Trophoblast cell (in vitro differentiated cells and primary cell): ENCODE measurements around the gene ZNF804A.

Source experiments
- DNase-seq, 2 donors: peaks; one replicate each; pipeline ENCODE4 v3.0.0-alpha.2; 2016
- H2AFZ ChIP-seq: 2 replicates; pipeline ENCODE4 v1.6.1; 2013; ENCODE audit warnings: low read length, moderate library complexity, mild to moderate bottlenecking; ENCODE audit not compliant: insufficient read depth, poor library complexity
- H2AK5ac ChIP-seq: 2 replicates; pipeline ENCODE4 v1.6.1; 2013; ENCODE audit warnings: mild to moderate bottlenecking, low read length
- H2BK120ac ChIP-seq: 2 replicates; pipeline ENCODE4 v1.6.1; 2013; ENCODE audit warnings: low read length, mild to moderate bottlenecking, moderate library complexity; ENCODE audit not compliant: insufficient read depth, poor library complexity
- H2BK12ac ChIP-seq: 2 replicates; pipeline ENCODE4 v1.6.1; 2013; ENCODE audit warnings: mild to moderate bottlenecking, low read length, moderate library complexity
- H2BK5ac ChIP-seq: 2 replicates; pipeline ENCODE4 v1.6.1; 2013; ENCODE audit warnings: low read length, low read depth, moderate library complexity, mild to moderate bottlenecking; ENCODE audit not compliant: poor library complexity
- H3K14ac ChIP-seq: 2 replicates; pipeline ENCODE4 v1.6.1; 2013; ENCODE audit warnings: mild to moderate bottlenecking, low read length
- H3K18ac ChIP-seq: 2 replicates; pipeline ENCODE4 v1.6.1; 2013; ENCODE audit warnings: mild to moderate bottlenecking, low read length
- H3K23ac ChIP-seq: 2 replicates; pipeline ENCODE4 v1.6.1; 2013; ENCODE audit warnings: low read length
- H3K27ac ChIP-seq: 2 replicates; pipeline ENCODE4 v1.5.1; 2013; ENCODE audit warnings: low read depth, mild to moderate bottlenecking, inconsistent platforms, low read length, moderate library complexity
- H3K27me3 ChIP-seq: 2 replicates; pipeline ENCODE4 v1.6.1; 2013; ENCODE audit warnings: inconsistent platforms, mild to moderate bottlenecking, low read length, moderate library complexity; ENCODE audit not compliant: insufficient read depth
- H3K36me3 ChIP-seq, 2 experiments: 1 replicate in 1 of 2; 2 replicates in 1 of 2; pipeline ENCODE4 v1.6.1; 2013; ENCODE audit warnings: low read length in 2 of 2, mild to moderate bottlenecking in 2 of 2, moderate library complexity in 1 of 2; ENCODE audit not compliant: insufficient read depth in 2 of 2, control insufficient read depth in 1 of 2
- H3K4ac ChIP-seq: 2 replicates; pipeline ENCODE4 v1.6.1; 2013; ENCODE audit warnings: low read depth, mild to moderate bottlenecking, low read length, moderate library complexity
- H3K4me1 ChIP-seq, 2 experiments: 1 replicate in 1 of 2; 2 replicates in 1 of 2; pipeline ENCODE4 v1.6.1; 2013; ENCODE audit warnings: low read length in 2 of 2, mild to moderate bottlenecking in 2 of 2, moderate library complexity in 1 of 2; ENCODE audit not compliant: insufficient read depth in 2 of 2, control insufficient read depth in 1 of 2
- H3K4me2 ChIP-seq: 2 replicates; pipeline ENCODE4 v1.6.1; 2013; ENCODE audit warnings: inconsistent platforms, mild to moderate bottlenecking, low read length, moderate library complexity
- H3K4me3 ChIP-seq: 2 replicates; pipeline ENCODE4 v1.5.1; 2013; ENCODE audit warnings: mild to moderate bottlenecking, low read depth, low read length, inconsistent platforms
- H3K79me1 ChIP-seq: one replicate; pipeline ENCODE4 v1.6.1; 2013; ENCODE audit warnings: low read length
- H3K79me2 ChIP-seq: 2 replicates; pipeline ENCODE4 v1.6.1; 2013; ENCODE audit warnings: low read length, mild to moderate bottlenecking; ENCODE audit not compliant: control insufficient read depth, insufficient read depth, poor library complexity
- H3K9ac ChIP-seq: 2 replicates; pipeline ENCODE4 v1.6.1; 2013; ENCODE audit warnings: mild to moderate bottlenecking, low read length
- H3K9me3 ChIP-seq: 2 replicates; pipeline ENCODE4 v1.6.1; 2013; ENCODE audit warnings: low read depth, mild to moderate bottlenecking, control low read depth, inconsistent platforms, low read length; ENCODE audit not compliant: insufficient read depth
- H4K12ac ChIP-seq: 2 replicates; pipeline ENCODE4 v1.6.1; 2013; ENCODE audit warnings: low read depth, mild to moderate bottlenecking, low read length, moderate library complexity
- H4K8ac ChIP-seq: 2 replicates; pipeline ENCODE4 v1.6.1; 2013; ENCODE audit warnings: low read depth, mild to moderate bottlenecking, low read length, moderate library complexity
- H4K91ac ChIP-seq: one replicate; pipeline ENCODE4 v1.6.1; 2013; ENCODE audit warnings: low read depth, mild to moderate bottlenecking, low read length, moderate library complexity
- WGBS: extraction: QIAGEN DNeasy Blood & Tissue Kit; methylation state at CpG from one replicate; pipeline ENCODE4 v1.1.7; 2013; ENCODE audit warnings: missing lambda C conversion rate; ENCODE audit not compliant: insufficient read length, insufficient coverage; ENCODE audit errors: extremely low coverage; 5-methylcytosine and 5-hydroxymethylcytosine counted together

Gene ZNF804A

DNA sequence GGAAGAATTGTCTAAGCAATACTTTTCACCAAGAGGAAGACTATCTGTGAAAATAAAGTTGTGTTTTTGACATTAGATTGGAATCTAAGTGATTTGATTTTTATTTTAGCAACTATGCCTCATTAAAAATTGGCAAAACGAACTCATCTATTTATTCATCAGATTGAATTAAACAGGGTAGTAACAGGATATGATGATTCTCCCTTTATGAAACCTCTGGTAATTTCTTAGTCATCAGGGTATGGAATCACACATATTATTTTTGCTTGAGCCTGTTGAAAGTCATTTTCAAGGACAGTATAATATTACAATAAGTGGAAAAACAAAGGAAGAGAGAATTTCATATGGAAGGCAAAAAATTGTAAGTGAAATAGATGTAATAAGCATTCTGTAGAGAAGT is 22.0 kb downstream of the ZNF804A start:
- Histone ChIP-seq H3K36me3 (no peaks in the 10 kb centered on the region), H3K23ac (no peak overlapping the region), H2BK120ac (no peak overlapping the region), H3K4me2 (no peak overlapping the region), H4K91ac (no peak overlapping the region), H3K27me3 (no peaks in the 10 kb centered on the region), H2AFZ (no peak overlapping the region), H3K27ac (no peak overlapping the region), H4K12ac (no peak overlapping the region), H3K18ac (no peak overlapping the region), H3K9ac (no peak overlapping the region), H3K4me1 (no peaks in the 10 kb centered on the region), H3K79me1 (no peaks in the 10 kb centered on the region), H2BK12ac (no peak overlapping the region), H3K4me3 (no peak overlapping the region), H3K9me3 (no peaks in the 10 kb centered on the region), H3K79me2 (no peaks in the 10 kb centered on the region), H2BK5ac (no peak overlapping the region), H3K4ac (no peak overlapping the region), H3K14ac (no peak overlapping the region), H4K8ac (no peak overlapping the region), H2AK5ac (no peak overlapping the region)
- no CpG with 5 or more reads among the region's 1 CpG for WGBS
- no peak for DNase-seq

DNA sequence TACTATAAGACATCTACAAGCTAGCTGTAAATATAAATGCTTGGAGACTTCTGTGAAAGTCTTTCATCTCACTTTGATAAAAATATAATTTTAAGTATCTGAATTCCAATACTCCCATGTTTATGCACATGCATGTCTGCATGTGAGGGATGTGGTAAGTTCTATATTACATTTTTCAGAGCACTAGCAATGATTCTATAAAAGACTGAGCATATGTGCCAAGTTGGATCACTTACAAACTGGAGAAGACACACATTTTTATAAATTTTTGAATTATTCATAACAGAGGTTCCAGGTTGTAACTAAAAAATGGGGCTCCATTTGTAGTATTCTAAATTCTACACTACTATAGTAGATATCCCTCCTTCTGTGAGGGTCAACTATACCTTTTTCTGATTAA is 26.0 kb downstream of the ZNF804A start:
- H4K8ac ChIP-seq: no peak overlapping the region
- no peak overlapping the region for H3K14ac ChIP-seq
- no peak overlapping the region for H3K4ac ChIP-seq
- H2BK120ac ChIP-seq: no peak overlapping the region
- no peak overlapping the region for H3K23ac ChIP-seq
- H2BK12ac ChIP-seq: no peak overlapping the region
- DNase-seq: no peak
- H3K4me3 ChIP-seq: no peak overlapping the region
- no peak overlapping the region for H2AK5ac ChIP-seq
- no peaks in the 10 kb centered on the region for H3K79me1 ChIP-seq
- H4K12ac ChIP-seq: no peak overlapping the region
- H3K27ac ChIP-seq: no peak overlapping the region
- H2BK5ac ChIP-seq: no peak overlapping the region
- no peak overlapping the region for H3K18ac ChIP-seq
- H3K27me3 ChIP-seq: no peaks in the 10 kb centered on the region
- H3K9ac ChIP-seq: no peak overlapping the region
- H2AFZ ChIP-seq: no peak overlapping the region
- H3K36me3 ChIP-seq: no peaks in the 10 kb centered on the region
- no peaks in the 10 kb centered on the region for H3K4me1 ChIP-seq
- H3K79me2 ChIP-seq: no peaks in the 10 kb centered on the region
- H4K91ac ChIP-seq: no peak overlapping the region
- no peaks in the 10 kb centered on the region for H3K9me3 ChIP-seq
- H3K4me2 ChIP-seq: no peak overlapping the region

DNA sequence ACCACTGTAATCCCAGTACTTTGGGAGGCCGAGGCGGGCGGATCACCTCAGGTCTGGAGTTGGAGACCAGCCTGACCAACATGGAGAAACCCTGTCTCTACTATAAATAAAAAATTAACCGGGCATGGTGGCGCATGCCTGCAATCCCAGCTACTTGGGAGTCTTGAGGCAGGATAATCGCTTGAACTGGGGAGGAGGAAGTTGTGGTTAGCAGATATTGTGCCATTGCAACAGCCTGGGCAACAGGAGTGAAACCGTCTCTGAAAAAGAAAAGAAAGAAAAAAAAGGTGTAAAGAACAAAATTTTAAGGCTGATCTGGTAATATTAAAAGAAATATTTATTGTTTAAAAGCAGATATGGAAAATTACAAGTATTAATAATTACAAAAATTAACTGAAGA is 29.7 kb downstream of the ZNF804A start:
- Histone ChIP-seq H3K14ac (no peak overlapping the region), H3K79me1 (no peaks in the 10 kb centered on the region), H3K36me3 (no peaks in the 10 kb centered on the region), H3K18ac (no peak overlapping the region), H2BK120ac (no peak overlapping the region), H2AFZ (no peak overlapping the region), H4K8ac (no peak overlapping the region), H3K27me3 (no peaks in the 10 kb centered on the region), H4K91ac (no peak overlapping the region), H3K27ac (no peak overlapping the region), H2BK12ac (no peak overlapping the region), H3K9ac (no peak overlapping the region), H3K4me2 (no peak overlapping the region), H3K23ac (no peak overlapping the region), H3K9me3 (no peaks in the 10 kb centered on the region), H3K79me2 (no peaks in the 10 kb centered on the region), H4K12ac (no peak overlapping the region), H3K4me1 (no peaks in the 10 kb centered on the region), H3K4ac (no peak overlapping the region), H3K4me3 (no peak overlapping the region), H2BK5ac (no peak overlapping the region), H2AK5ac (no peak overlapping the region)
- WGBS: no CpG with 5 or more reads among the region's 7 CpGs
- no peak for DNase-seq

DNA sequence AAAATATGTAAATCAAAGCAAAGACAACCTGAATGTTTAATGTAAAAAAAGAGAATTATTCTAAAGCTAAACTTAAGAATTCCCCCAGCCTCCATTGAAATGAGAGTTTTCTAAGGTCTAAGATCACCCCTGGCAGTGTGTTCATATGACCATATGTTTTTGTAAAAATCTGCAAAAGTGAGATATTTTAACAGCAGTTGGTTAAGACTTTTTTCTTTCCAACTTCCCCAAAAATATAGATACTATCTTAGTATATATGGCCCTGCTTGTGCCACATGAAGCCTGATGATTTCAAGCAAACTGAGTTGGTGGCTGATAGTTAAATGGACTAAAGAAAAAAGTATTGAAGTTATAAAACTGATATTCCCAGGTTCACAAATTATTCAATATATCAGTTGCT is 35.4 kb downstream of the ZNF804A start:
- no peak overlapping the region for H3K9ac ChIP-seq
- H2BK5ac ChIP-seq: no peak overlapping the region
- no peaks in the 10 kb centered on the region for H3K79me2 ChIP-seq
- no peak overlapping the region for H2AFZ ChIP-seq
- H3K4ac ChIP-seq: no peak overlapping the region
- no peak overlapping the region for H4K8ac ChIP-seq
- H3K4me1 ChIP-seq: no peaks in the 10 kb centered on the region
- H2BK12ac ChIP-seq: no peak overlapping the region
- no peaks in the 10 kb centered on the region for H3K27me3 ChIP-seq
- H3K23ac ChIP-seq: no peak overlapping the region
- no peak overlapping the region for H3K27ac ChIP-seq
- no peak overlapping the region for H3K14ac ChIP-seq
- H3K79me1 ChIP-seq: no peaks in the 10 kb centered on the region
- H4K12ac ChIP-seq: no peak overlapping the region
- H2AK5ac ChIP-seq: no peak overlapping the region
- H3K18ac ChIP-seq: no peak overlapping the region
- H3K36me3 ChIP-seq: no peaks in the 10 kb centered on the region
- H3K4me3 ChIP-seq: no peak overlapping the region
- no peak overlapping the region for H4K91ac ChIP-seq
- no peak overlapping the region for H2BK120ac ChIP-seq
- no peak overlapping the region for H3K4me2 ChIP-seq
- no peak for DNase-seq
- no peaks in the 10 kb centered on the region for H3K9me3 ChIP-seq

GRCh38 chr2:184637781-184638180 is 39.5 kb downstream of the ZNF804A start:
- no CpG with 5 or more reads among the region's 1 CpG for WGBS
- no peak overlapping the region for H2BK120ac ChIP-seq

More at GRCh38 chr2:184637781-184638180, 39.5 kb downstream of the ZNF804A start:
- Histone ChIP-seq H3K4me3 (no peak overlapping the region), H3K4me2 (no peak overlapping the region), H3K18ac (no peak overlapping the region), H3K4me1 (no peaks in the 10 kb centered on the region), H3K27me3 (no peaks in the 10 kb centered on the region), H3K9me3 (no peaks in the 10 kb centered on the region), H4K8ac (no peak overlapping the region), H2AK5ac (no peak overlapping the region), H4K91ac (no peak overlapping the region), H3K4ac (no peak overlapping the region), H2AFZ (no peak overlapping the region), H2BK5ac (no peak overlapping the region), H3K23ac (no peak overlapping the region), H3K9ac (no peak overlapping the region), H2BK12ac (no peak overlapping the region), H4K12ac (no peak overlapping the region), H3K14ac (no peak overlapping the region), H3K79me2 (no peaks in the 10 kb centered on the region), H3K36me3 (no peaks in the 10 kb centered on the region), H3K79me1 (no peaks in the 10 kb centered on the region), H3K27ac (no peak overlapping the region)
- DNase-seq: no peak
